ENCODE results near the gene PLA2G15. TPM values are rescaled to one million over a fixed set of nuclear protein-coding genes. Genes with fewer than 3 reads are reported as not detected.

The PLA2G15 gene
- total and polyA plus RNA-seq, 2 donors (not counting 1 experiment from before 2014, with no cell fraction given): 22.2 to 28.7 TPM

DNA sequence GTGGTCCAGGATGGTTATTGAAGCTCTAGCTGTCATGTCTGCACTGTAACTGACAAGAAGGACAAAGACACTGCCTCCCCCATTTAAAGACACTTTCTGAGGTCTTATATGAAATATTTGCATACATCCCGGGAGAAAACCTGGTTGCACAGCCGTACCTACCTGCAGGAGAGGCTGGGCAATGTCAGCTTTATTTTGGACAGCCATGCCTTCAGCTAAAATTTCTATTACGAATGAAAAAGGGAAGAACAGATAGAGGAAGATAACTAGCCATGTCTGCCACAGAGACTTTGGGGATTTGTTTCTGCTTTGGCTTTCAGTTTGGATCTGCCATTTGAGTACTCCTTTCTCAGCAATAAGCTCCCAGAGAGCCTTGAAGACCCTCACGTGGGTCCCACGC, 38.2 kb downstream of the PLA2G15 start:
- Histone ChIP-seq H3K36me3 (ENCODE audit: control insufficient read depth, insufficient read depth, low read length) (peaks cover 6% of the 10 kb centered on the region), H3K27me3 (ENCODE audit: control insufficient read depth, insufficient read depth, low read length) (no peaks in the 10 kb centered on the region), H3K9ac (ENCODE audit: insufficient read depth, low read length) (no peak overlapping the region), H3K4me2 (ENCODE audit: extremely low read depth, insufficient read depth, low read length) (no peak overlapping the region), H3K79me2 (ENCODE audit: control insufficient read depth, insufficient read depth, low read length) (peaks cover 6% of the 10 kb centered on the region), H3K9me3 (ENCODE audit: control insufficient read depth, insufficient read depth, low read depth, low read length) (no peaks in the 10 kb centered on the region), H3K4me1 (ENCODE audit: control insufficient read depth, extremely low read depth, insufficient read depth, low read length) (peaks cover 9% of the 10 kb centered on the region), H4K20me1 (ENCODE audit: control insufficient read depth, extremely low read depth, insufficient read depth, low read length) (no peaks in the 10 kb centered on the region), H2AFZ (ENCODE audit: low read length) (no peak overlapping the region), H3K4me3 (replicated peaks in 1 of 4; ENCODE audit: control extremely low read depth in 1 of 4, insufficient read depth in 1 of 4, low read depth in 3 of 4, low read length in 4 of 4) (no peak overlapping the region), H3K27ac (ENCODE audit: insufficient read depth, low read length) (no peak overlapping the region)
- no peak for TF ChIP-seq EZH2 (IDR thresholded peaks at IDR 0.05; ENCODE audit: low read length, missing control alignments)
- TF ChIP-seq, protein P1, sequence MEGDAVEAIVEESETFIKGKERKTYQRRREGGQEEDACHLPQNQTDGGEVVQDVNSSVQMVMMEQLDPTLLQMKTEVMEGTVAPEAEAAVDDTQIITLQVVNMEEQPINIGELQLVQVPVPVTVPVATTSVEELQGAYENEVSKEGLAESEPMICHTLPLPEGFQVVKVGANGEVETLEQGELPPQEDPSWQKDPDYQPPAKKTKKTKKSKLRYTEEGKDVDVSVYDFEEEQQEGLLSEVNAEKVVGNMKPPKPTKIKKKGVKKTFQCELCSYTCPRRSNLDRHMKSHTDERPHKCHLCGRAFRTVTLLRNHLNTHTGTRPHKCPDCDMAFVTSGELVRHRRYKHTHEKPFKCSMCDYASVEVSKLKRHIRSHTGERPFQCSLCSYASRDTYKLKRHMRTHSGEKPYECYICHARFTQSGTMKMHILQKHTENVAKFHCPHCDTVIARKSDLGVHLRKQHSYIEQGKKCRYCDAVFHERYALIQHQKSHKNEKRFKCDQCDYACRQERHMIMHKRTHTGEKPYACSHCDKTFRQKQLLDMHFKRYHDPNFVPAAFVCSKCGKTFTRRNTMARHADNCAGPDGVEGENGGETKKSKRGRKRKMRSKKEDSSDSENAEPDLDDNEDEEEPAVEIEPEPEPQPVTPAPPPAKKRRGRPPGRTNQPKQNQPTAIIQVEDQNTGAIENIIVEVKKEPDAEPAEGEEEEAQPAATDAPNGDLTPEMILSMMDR (conservative IDR thresholded peaks at IDR 0.05 in 1 of 2, IDR thresholded peaks at IDR 0.05 in 1 of 2; ENCODE audit: low read depth in 1 of 2, low read length in 2 of 2): no peak
- DNase-seq (ENCODE audit: low read depth in 2 of 2): no peak

DNA sequence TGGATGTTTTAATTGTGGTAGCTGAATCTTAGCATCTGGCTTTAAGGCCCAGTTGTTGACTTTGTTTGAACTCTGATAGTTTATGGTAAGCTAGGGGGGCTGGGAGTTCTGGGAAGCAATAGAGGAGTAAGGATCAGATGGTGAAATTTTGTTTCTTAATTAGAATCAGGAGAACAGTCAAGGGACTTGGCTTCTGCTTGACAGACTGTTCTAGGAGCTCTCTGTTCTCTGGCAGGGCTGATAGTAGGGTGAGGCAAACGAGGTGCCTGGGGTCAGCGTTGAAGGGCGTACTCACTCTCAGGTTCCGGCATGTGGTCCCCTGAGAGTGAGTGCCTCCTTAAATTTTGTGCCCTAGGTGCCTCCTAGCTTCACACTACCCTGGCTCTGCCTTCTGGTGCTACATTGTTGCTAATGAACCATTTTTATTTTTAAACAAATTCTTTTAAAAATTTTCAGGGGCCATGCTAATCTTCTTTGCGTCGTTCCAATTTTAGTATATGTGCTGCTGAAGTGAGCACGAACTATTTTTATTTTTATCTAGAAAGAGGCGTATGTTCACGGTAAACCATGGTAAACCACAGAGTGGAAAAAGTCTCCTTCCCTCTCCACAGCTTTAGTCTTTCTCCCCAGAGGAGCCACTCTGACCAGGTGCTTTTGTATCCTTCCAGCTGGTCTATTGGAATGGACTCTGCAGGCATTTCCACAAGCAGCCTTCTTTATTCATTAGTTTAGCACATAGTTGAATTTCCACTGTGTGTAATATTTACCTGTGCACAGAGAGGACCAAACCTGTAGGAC, 38.8 kb downstream of the PLA2G15 start:
- no peaks in the 10 kb centered on the region for H4K20me1 ChIP-seq (ENCODE audit: control insufficient read depth, extremely low read depth, insufficient read depth, low read length)
- no peak overlapping the region for H3K4me2 ChIP-seq (ENCODE audit: extremely low read depth, insufficient read depth, low read length)
- peaks cover 6% of the 10 kb centered on the region for H3K36me3 ChIP-seq (ENCODE audit: control insufficient read depth, insufficient read depth, low read length)
- H2AFZ ChIP-seq (ENCODE audit: low read length): no peak overlapping the region
- H3K9ac ChIP-seq (ENCODE audit: insufficient read depth, low read length): no peak overlapping the region
- no peak overlapping the region for H3K27ac ChIP-seq (ENCODE audit: insufficient read depth, low read length)
- H3K27me3 ChIP-seq (ENCODE audit: control insufficient read depth, insufficient read depth, low read length): no peaks in the 10 kb centered on the region
- peaks cover 10% of the 10 kb centered on the region for H3K4me1 ChIP-seq (ENCODE audit: control insufficient read depth, extremely low read depth, insufficient read depth, low read length)
- no peaks in the 10 kb centered on the region for H3K9me3 ChIP-seq (ENCODE audit: control insufficient read depth, insufficient read depth, low read depth, low read length)
- peaks cover 6% of the 10 kb centered on the region for H3K79me2 ChIP-seq (ENCODE audit: control insufficient read depth, insufficient read depth, low read length)
- H3K4me3 ChIP-seq (replicated peaks in 1 of 4; ENCODE audit: control extremely low read depth in 1 of 4, insufficient read depth in 1 of 4, low read depth in 3 of 4, low read length in 4 of 4): no peak overlapping the region
- DNase-seq (ENCODE audit: low read depth in 2 of 2): peak in 1 of 2 donors; percentile 18
- TF ChIP-seq EZH2 (IDR thresholded peaks at IDR 0.05; ENCODE audit: low read length, missing control alignments): no peak
- TF ChIP-seq, protein P1 (conservative IDR thresholded peaks at IDR 0.05 in 1 of 2, IDR thresholded peaks at IDR 0.05 in 1 of 2; ENCODE audit: low read depth in 1 of 2, low read length in 2 of 2): no peak

DNA sequence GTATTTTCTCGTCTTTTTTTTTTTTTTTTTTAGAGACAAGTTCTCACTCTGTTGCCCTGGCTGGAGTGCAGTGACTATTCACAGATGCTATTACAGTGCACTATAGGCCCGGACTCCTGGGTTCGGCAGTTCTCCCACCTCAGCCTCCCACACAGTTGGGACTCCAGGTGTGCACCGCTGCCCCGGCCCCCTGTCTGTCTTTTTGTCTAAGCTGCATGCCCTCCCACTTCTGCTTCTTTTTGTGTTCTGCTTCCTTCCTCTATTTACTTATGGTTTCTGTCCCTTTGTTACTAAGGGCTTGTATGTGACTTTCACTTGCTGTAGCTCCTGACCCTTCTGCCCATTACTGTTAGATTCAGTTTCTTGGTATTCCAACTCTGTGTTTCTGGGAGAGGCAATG, 39.7 kb downstream of the PLA2G15 start:
- H3K27me3 ChIP-seq (ENCODE audit: control insufficient read depth, insufficient read depth, low read length): no peaks in the 10 kb centered on the region
- H3K79me2 ChIP-seq (ENCODE audit: control insufficient read depth, insufficient read depth, low read length): peaks cover 6% of the 10 kb centered on the region
- no peak for DNase-seq (ENCODE audit: low read depth in 2 of 2)
- no peak overlapping the region for H3K27ac ChIP-seq (ENCODE audit: insufficient read depth, low read length)
- H3K9me3 ChIP-seq (ENCODE audit: control insufficient read depth, insufficient read depth, low read depth, low read length): no peaks in the 10 kb centered on the region
- H4K20me1 ChIP-seq (ENCODE audit: control insufficient read depth, extremely low read depth, insufficient read depth, low read length): no peaks in the 10 kb centered on the region
- no peak overlapping the region for H2AFZ ChIP-seq (ENCODE audit: low read length)
- no peak overlapping the region for H3K4me2 ChIP-seq (ENCODE audit: extremely low read depth, insufficient read depth, low read length)
- TF ChIP-seq EZH2 (IDR thresholded peaks at IDR 0.05; ENCODE audit: low read length, missing control alignments): no peak
- TF ChIP-seq, protein P1 (conservative IDR thresholded peaks at IDR 0.05 in 1 of 2, IDR thresholded peaks at IDR 0.05 in 1 of 2; ENCODE audit: low read depth in 1 of 2, low read length in 2 of 2): no peak
- peaks cover 6% of the 10 kb centered on the region for H3K36me3 ChIP-seq (ENCODE audit: control insufficient read depth, insufficient read depth, low read length)
- no peak overlapping the region for H3K4me3 ChIP-seq (replicated peaks in 1 of 4; ENCODE audit: control extremely low read depth in 1 of 4, insufficient read depth in 1 of 4, low read depth in 3 of 4, low read length in 4 of 4)
- H3K9ac ChIP-seq (ENCODE audit: insufficient read depth, low read length): no peak overlapping the region
- H3K4me1 ChIP-seq (ENCODE audit: control insufficient read depth, extremely low read depth, insufficient read depth, low read length): peaks cover 10% of the 10 kb centered on the region

All from fibroblast of lung (primary cell).